ENCODE data around the gene FBLN1.
"Not testable (repeated sequence)": the region's sequence is repeated elsewhere in the genome, so short reads cannot be mapped to it uniquely, and the experiment has no call there.

Gene FBLN1

GRCh38 chr22:45537734-45538181 is 35.1 kb downstream of the FBLN1 start:
- TF ChIP-seq CTCF (IDR thresholded peaks at IDR 0.05; ENCODE audit: low read depth, low read length) = no peak
- no peak for DNase-seq (ENCODE audit: extremely low read depth, low read depth)

GRCh38 chr22:45538281-45538680 is 35.6 kb downstream of the FBLN1 start:
- no peak for DNase-seq (ENCODE audit: extremely low read depth, low read depth)
- TF ChIP-seq CTCF (IDR thresholded peaks at IDR 0.05; ENCODE audit: low read depth, low read length) = no peak

GRCh38 chr22:45540122-45540521 is 37.4 kb downstream of the FBLN1 start:
- no peak for DNase-seq (ENCODE audit: extremely low read depth, low read depth)
- TF ChIP-seq CTCF (IDR thresholded peaks at IDR 0.05; ENCODE audit: low read depth, low read length) = no peak

GRCh38 chr22:45541382-45541979 is 38.8 kb downstream of the FBLN1 start:
- no peak for DNase-seq (ENCODE audit: extremely low read depth, low read depth)
- TF ChIP-seq CTCF (IDR thresholded peaks at IDR 0.05; ENCODE audit: low read depth, low read length) = no peak

GRCh38 chr22:45542001-45542520 is 39.4 kb downstream of the FBLN1 start:
- no peak for DNase-seq (ENCODE audit: extremely low read depth, low read depth)
- TF ChIP-seq CTCF (IDR thresholded peaks at IDR 0.05; ENCODE audit: low read depth, low read length) = no peak

GRCh38 chr22:45542736-45543135 is 40.1 kb downstream of the FBLN1 start:
- not testable (repeated sequence) for DNase-seq (ENCODE audit: extremely low read depth, low read depth)

GRCh38 chr22:45543243-45543642 is 40.6 kb downstream of the FBLN1 start:
- no peak for DNase-seq (ENCODE audit: extremely low read depth, low read depth)
- no peak for TF ChIP-seq CTCF (IDR thresholded peaks at IDR 0.05; ENCODE audit: low read depth, low read length)

GRCh38 chr22:45544588-45545170 is 42.0 kb downstream of the FBLN1 start:
- DNase-seq (ENCODE audit: extremely low read depth, low read depth) = no peak
- TF ChIP-seq CTCF (IDR thresholded peaks at IDR 0.05; ENCODE audit: low read depth, low read length) = no peak
